Neutrophil (primary cell): Measurements from ENCODE around the gene CPNE9.

Source experiments
- H3K27ac ChIP-seq: fragments of 200-600 bp; sonication (generic); 2 replicates; pipeline ENCODE4 v1.5.1; 2016; ENCODE audit warnings: mild to moderate bottlenecking, moderate library complexity
- H3K27me3 ChIP-seq: fragments of 200-600 bp; sonication (generic); 2 replicates; pipeline ENCODE4 v1.6.0; 2016; ENCODE audit warnings: mild to moderate bottlenecking
- H3K36me3 ChIP-seq: fragments of 200-600 bp; sonication (generic); 2 replicates; pipeline ENCODE4 v1.5.1; 2017
- H3K4me1 ChIP-seq, 2 experiments: fragments of 200-600 bp in 1 of 2; sonication (generic) in 1 of 2; 1 replicate in 1 of 2; 2 replicates in 1 of 2; pipeline versions ENCODE4 v1.5.1 to v1.6.1; 2013 to 2016; ENCODE audit warnings: low read depth in 1 of 2, low read length in 1 of 2, mild to moderate bottlenecking in 1 of 2, moderate library complexity in 1 of 2; ENCODE audit not compliant: control insufficient read depth in 1 of 2, insufficient read depth in 1 of 2
- H3K4me3 ChIP-seq, 2 experiments: fragments of 200-600 bp in 1 of 2; sonication (generic) in 1 of 2; 1 replicate in 1 of 2; 2 replicates in 1 of 2; pipeline ENCODE4 v1.5.1; 2013 to 2016; ENCODE audit warnings: low read depth in 1 of 2, low read length in 1 of 2, mild to moderate bottlenecking in 1 of 2, moderate library complexity in 1 of 2
- H3K9me3 ChIP-seq: fragments of 200-600 bp; sonication (generic); 2 replicates; pipeline ENCODE4 v1.5.1; 2016
- TF ChIP-seq, protein P1 (sequence below): fragments of 200-600 bp; sonication (generic); IDR thresholded peaks from 2 replicates; pipeline ENCODE4 v1.5.1; 2016; ENCODE audit warnings: antibody characterized with exemption

CPNE9 gene

GRCh38 chr3:9687514-9687913 lies 16.1 kb upstream of the CPNE9 start:
- Histone ChIP-seq H3K27ac (no peak overlapping the region), H3K36me3 (peaks cover 100% of the 10 kb centered on the region), H3K27me3 (no peaks in the 10 kb centered on the region), H3K4me1 (no peaks in the 10 kb centered on the region), H3K9me3 (no peaks in the 10 kb centered on the region), H3K4me3 (no peak overlapping the region)
- TF ChIP-seq, protein P1, sequence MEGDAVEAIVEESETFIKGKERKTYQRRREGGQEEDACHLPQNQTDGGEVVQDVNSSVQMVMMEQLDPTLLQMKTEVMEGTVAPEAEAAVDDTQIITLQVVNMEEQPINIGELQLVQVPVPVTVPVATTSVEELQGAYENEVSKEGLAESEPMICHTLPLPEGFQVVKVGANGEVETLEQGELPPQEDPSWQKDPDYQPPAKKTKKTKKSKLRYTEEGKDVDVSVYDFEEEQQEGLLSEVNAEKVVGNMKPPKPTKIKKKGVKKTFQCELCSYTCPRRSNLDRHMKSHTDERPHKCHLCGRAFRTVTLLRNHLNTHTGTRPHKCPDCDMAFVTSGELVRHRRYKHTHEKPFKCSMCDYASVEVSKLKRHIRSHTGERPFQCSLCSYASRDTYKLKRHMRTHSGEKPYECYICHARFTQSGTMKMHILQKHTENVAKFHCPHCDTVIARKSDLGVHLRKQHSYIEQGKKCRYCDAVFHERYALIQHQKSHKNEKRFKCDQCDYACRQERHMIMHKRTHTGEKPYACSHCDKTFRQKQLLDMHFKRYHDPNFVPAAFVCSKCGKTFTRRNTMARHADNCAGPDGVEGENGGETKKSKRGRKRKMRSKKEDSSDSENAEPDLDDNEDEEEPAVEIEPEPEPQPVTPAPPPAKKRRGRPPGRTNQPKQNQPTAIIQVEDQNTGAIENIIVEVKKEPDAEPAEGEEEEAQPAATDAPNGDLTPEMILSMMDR: no peak

DNA sequence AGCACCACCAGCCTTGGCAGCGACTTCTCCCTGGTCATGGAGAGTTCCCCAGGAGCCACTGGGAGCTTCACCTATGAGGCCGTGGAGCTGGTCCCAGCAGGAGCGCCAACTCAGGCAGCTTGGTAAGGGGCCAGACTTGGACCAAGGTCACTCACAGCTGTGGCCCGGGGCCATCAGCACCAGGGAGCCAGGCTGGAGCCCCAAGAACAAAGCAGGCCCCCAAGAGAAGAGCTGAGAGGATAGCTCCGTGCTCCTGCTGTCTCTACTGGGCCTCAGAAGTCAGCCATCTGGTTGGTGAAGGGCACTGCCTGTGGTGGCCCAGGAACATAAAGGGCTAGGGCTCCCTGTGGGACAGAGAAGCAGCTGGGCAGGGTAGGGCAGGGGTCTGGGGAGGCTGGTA lies 14.7 kb upstream of the CPNE9 start:
- H3K4me1 ChIP-seq: no peaks in the 10 kb centered on the region
- H3K27me3 ChIP-seq: no peaks in the 10 kb centered on the region
- TF ChIP-seq, protein P1: no peak
- no peak overlapping the region for H3K27ac ChIP-seq
- H3K36me3 ChIP-seq: peaks cover 100% of the 10 kb centered on the region
- H3K4me3 ChIP-seq: no peak overlapping the region
- H3K9me3 ChIP-seq: no peaks in the 10 kb centered on the region

- Histone ChIP-seq H3K4me1 (no peaks in the 10 kb centered on the region), H3K4me3 (no peak overlapping the region), H3K27me3 (no peaks in the 10 kb centered on the region), H3K9me3 (no peaks in the 10 kb centered on the region), H3K36me3 (peaks cover 100% of the 10 kb centered on the region), H3K27ac (no peak overlapping the region)
- TF ChIP-seq, protein P1: no peak
Observed at GRCh38 chr3:9689757-9690156, 13.9 kb upstream of the CPNE9 start.

- Histone ChIP-seq H3K4me3 (no peak overlapping the region), H3K9me3 (no peaks in the 10 kb centered on the region), H3K27me3 (no peaks in the 10 kb centered on the region), H3K36me3 (peaks cover 100% of the 10 kb centered on the region), H3K4me1 (no peaks in the 10 kb centered on the region), H3K27ac (no peak overlapping the region)
- TF ChIP-seq, protein P1: no peak
Observed at GRCh38 chr3:9690451-9691450, 12.9 kb upstream of the CPNE9 start.

GRCh38 chr3:9691636-9692035 lies 12.0 kb upstream of the CPNE9 start:
- H3K27me3 ChIP-seq: no peaks in the 10 kb centered on the region
- peaks cover 100% of the 10 kb centered on the region for H3K36me3 ChIP-seq
- no peak overlapping the region for H3K27ac ChIP-seq
- TF ChIP-seq, protein P1: no peak
- H3K4me1 ChIP-seq: no peaks in the 10 kb centered on the region
- H3K4me3 ChIP-seq: no peak overlapping the region
- no peaks in the 10 kb centered on the region for H3K9me3 ChIP-seq
